ENCODE results near the gene SCP2D1. TPM values are rescaled to one million over a fixed set of nuclear protein-coding genes. Genes with fewer than 3 reads are reported as not detected.

SCP2D1 gene
- total RNA-seq, 1 donor from 2014 or later = not detected

DNA sequence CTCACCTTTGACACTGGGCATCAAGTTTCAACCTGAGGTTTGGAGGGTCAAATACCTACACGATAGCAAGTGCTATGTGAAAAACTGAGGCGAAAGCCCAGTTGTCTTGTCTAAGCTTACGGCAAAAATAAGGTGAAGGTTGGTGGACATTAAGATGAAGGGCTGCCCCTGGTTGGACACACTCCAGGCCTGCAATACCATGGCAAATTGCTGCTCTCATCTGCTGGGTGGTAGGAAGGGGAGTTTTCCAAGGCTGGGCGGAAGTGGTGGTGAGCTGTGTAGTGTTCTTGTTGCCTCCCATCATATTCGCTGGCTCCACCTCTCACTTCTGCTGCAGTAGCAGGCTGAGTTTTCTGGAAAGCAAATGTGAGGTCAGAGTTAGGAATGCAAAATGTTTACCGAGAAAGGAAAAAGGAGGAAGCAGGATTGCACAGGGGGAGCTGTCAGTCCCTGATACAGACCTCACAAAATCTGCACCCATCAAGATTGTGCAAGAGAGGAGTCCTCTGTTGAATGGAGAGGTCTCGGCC lies 33.7 kb downstream of the SCP2D1 start:
- intact Hi-C loops (cut with DNase I) = no loop called here

GRCh38 chr20:18849131-18849530 lies 35.5 kb downstream of the SCP2D1 start:
- Histone ChIP-seq H3K27ac (no peak overlapping the region), H3K9me3 (no peaks in the 10 kb centered on the region), H3K36me3 (no peaks in the 10 kb centered on the region), H3K27me3 (ENCODE audit: low read depth) (no peaks in the 10 kb centered on the region), H3K4me1 (no peaks in the 10 kb centered on the region), H3K4me3 (no peak overlapping the region)
- ATAC-seq (no peak), DNase-seq (no peak)
- TF ChIP-seq CTCF (IDR thresholded peaks at IDR 0.05) = no peak
- intact Hi-C loops (cut with DNase I) = no loop called here

More for the DNA sequence above, 33.7 kb downstream of the SCP2D1 start:
- no peak for TF ChIP-seq CTCF (IDR thresholded peaks at IDR 0.05)
- H3K9me3 ChIP-seq = no peaks in the 10 kb centered on the region
- no peaks in the 10 kb centered on the region for H3K27me3 ChIP-seq (ENCODE audit: low read depth)
- peak in 1 of 2 donors; percentile 27 for ATAC-seq
- DNase-seq = no peak
- no peaks in the 10 kb centered on the region for H3K4me1 ChIP-seq
- no peaks in the 10 kb centered on the region for H3K36me3 ChIP-seq
- H3K4me3 ChIP-seq = no peak overlapping the region
- no peak overlapping the region for H3K27ac ChIP-seq

- ATAC-seq (no peak), DNase-seq (no peak)
- Histone ChIP-seq H3K9me3 (no peaks in the 10 kb centered on the region), H3K27ac (no peak overlapping the region), H3K4me1 (no peaks in the 10 kb centered on the region), H3K27me3 (ENCODE audit: low read depth) (no peaks in the 10 kb centered on the region), H3K36me3 (no peaks in the 10 kb centered on the region), H3K4me3 (no peak overlapping the region)
- intact Hi-C loops (cut with DNase I) = no loop called here
- TF ChIP-seq CTCF (IDR thresholded peaks at IDR 0.05) = no peak
These were observed 38.0 kb downstream of the SCP2D1 start for GRCh38 chr20:18851629-18852028.

GRCh38 chr20:18852318-18852717 lies 38.7 kb downstream of the SCP2D1 start:
- ATAC-seq (no peak), DNase-seq (no peak)
- Histone ChIP-seq H3K9me3 (no peaks in the 10 kb centered on the region), H3K27me3 (ENCODE audit: low read depth) (no peaks in the 10 kb centered on the region), H3K4me1 (no peaks in the 10 kb centered on the region), H3K4me3 (no peak overlapping the region), H3K27ac (no peak overlapping the region), H3K36me3 (no peaks in the 10 kb centered on the region)
- intact Hi-C loops (cut with DNase I) = no loop called here
- no peak for TF ChIP-seq CTCF (IDR thresholded peaks at IDR 0.05)

DNA sequence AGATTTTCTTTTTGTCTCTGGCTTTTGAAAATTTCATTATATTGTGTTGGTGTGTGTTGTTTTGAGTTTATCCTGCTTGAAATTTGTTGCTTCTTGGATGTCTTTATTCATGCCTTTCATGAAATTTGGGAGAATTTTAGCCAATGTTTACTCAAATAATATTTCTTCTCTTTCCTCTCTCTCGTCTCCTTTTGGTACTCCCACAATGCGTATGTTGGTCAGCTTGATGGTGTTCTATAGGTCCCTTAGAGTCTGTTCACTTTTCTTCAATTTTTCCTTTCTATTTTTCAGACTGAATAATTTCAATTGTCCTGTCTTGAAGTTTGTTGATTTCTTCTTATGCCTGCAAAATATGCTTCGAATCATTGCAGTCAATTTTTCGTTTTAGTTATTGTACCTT lies 39.6 kb downstream of the SCP2D1 start:
- Histone ChIP-seq H3K36me3 (no peaks in the 10 kb centered on the region), H3K4me1 (no peaks in the 10 kb centered on the region), H3K27me3 (ENCODE audit: low read depth) (no peaks in the 10 kb centered on the region), H3K4me3 (no peak overlapping the region), H3K9me3 (no peaks in the 10 kb centered on the region), H3K27ac (no peak overlapping the region)
- no peak for ATAC-seq
- intact Hi-C loops (cut with DNase I) = no loop called here
- TF ChIP-seq CTCF (IDR thresholded peaks at IDR 0.05) = no peak
- DNase-seq = no peak

All from lower lobe of right lung (tissue), 2 donors.